SK-N-SH (cell line): ENCODE data around the gene KLLN. TPM values are rescaled to one million over a fixed set of nuclear protein-coding genes. Genes with fewer than 3 reads are reported as not detected.

ENCODE experiments used
- CTCF ChIA-PET: fragments of 300-600, 350-600 bp; formaldehyde crosslinking; extraction: SDS; loops from one replicate; lab custom pipeline; 2021; lab: Yijun Ruan, JAX
- POLR2A ChIA-PET: fragments of 350-600 bp; sonication (Branson Sonifier 250); formaldehyde crosslinking; extraction: SDS; loops from one replicate; lab custom pipeline; 2020; ENCODE audit warnings: antibody characterized with exemption, inconsistent platforms; lab: Yijun Ruan, JAX
- DNase-seq: peaks from one replicate; pipeline ENCODE4 v3.0.0; 2012
- H2AFZ ChIP-seq: fragments of 200-600 bp; sonication (generic); 2 replicates; pipeline ENCODE4 v1.8.1; 2016; ENCODE audit warnings: antibody characterized with exemption, mild to moderate bottlenecking, low read depth
- H3F3A ChIP-seq: fragments of 200-600 bp; sonication (generic); replicated peaks from 2 replicates; pipeline ENCODE3; 2016; ENCODE audit warnings: antibody characterized with exemption, mild to moderate bottlenecking; ENCODE audit not compliant: insufficient read depth
- H3K27ac ChIP-seq, 2 experiments: fragments of 200-500 bp in 1 of 2; fragments of 200-600 bp in 1 of 2; sonication (Bioruptor generic) in 1 of 2; sonication (generic), shearing (Covaris generic) in 1 of 2; 2 replicates each; pipeline versions ENCODE4 v1.5.1 to v1.6.1; 2014 to 2016; ENCODE audit warnings: low read depth in 2 of 2, inconsistent platforms in 1 of 2, low read length in 1 of 2, mild to moderate bottlenecking in 1 of 2, mixed read lengths in 1 of 2
- H3K27me3 ChIP-seq: fragments of 200-600 bp; sonication (generic), shearing (Covaris generic); 2 replicates; pipeline ENCODE4 v1.6.1; 2016; ENCODE audit warnings: mixed run types; ENCODE audit not compliant: insufficient read depth
- H3K36me3 ChIP-seq, 2 experiments: fragments of 200-500 bp in 1 of 2; fragments of 200-600 bp in 1 of 2; sonication (Bioruptor generic) in 1 of 2; sonication (generic) in 1 of 2; replicated peaks in 1 of 2; 2 replicates each; pipeline versions ENCODE3 to v1.5.1; 2014 to 2016; ENCODE audit warnings: low read length in 1 of 2, mild to moderate bottlenecking in 1 of 2; ENCODE audit not compliant: insufficient read depth in 2 of 2, control insufficient read depth in 1 of 2
- H3K4me1 ChIP-seq, 2 experiments: fragments of 200-500 bp in 1 of 2; fragments of 200-600 bp in 1 of 2; sonication (Bioruptor generic) in 1 of 2; sonication (generic), shearing (Covaris generic) in 1 of 2; 2 replicates each; pipeline versions ENCODE4 v1.5.1 to v1.6.1; 2014 to 2016; ENCODE audit warnings: low read depth in 1 of 2, low read length in 1 of 2, mixed run types in 1 of 2; ENCODE audit not compliant: insufficient read depth in 2 of 2, control insufficient read depth in 1 of 2
- H3K4me2 ChIP-seq: fragments of 200-600 bp; sonication (generic), shearing (Covaris generic); 2 replicates; pipeline ENCODE4 v1.6.1; 2017; ENCODE audit warnings: mixed run types
- H3K4me3 ChIP-seq, 2 experiments: fragments of 200-500 bp in 1 of 2; fragments of 200-600 bp in 1 of 2; sonication (Bioruptor generic) in 1 of 2; sonication (generic), shearing (Covaris generic) in 1 of 2; 2 replicates each; pipeline versions ENCODE4 v1.5.1 to v1.8.1; 2014 to 2016; ENCODE audit warnings: low read depth in 2 of 2, inconsistent platforms in 1 of 2, low read length in 1 of 2, mild to moderate bottlenecking in 1 of 2, mixed read lengths in 1 of 2, moderate library complexity in 1 of 2
- H3K79me2 ChIP-seq: fragments of 200-600 bp; sonication (generic); 2 replicates; pipeline ENCODE4 v1.8.1; 2017; ENCODE audit warnings: mild to moderate bottlenecking; ENCODE audit not compliant: insufficient read depth
- H3K9ac ChIP-seq: fragments of 200-600 bp; sonication (generic); 2 replicates; pipeline ENCODE4 v1.6.1; 2017; ENCODE audit warnings: mixed run types
- H3K9me2 ChIP-seq: fragments of 200-600 bp; sonication (generic); 2 replicates; pipeline ENCODE4 v1.6.1; 2017; ENCODE audit warnings: mixed run types
- H3K9me3 ChIP-seq: fragments of 200-600 bp; sonication (generic); 2 replicates; pipeline ENCODE4 v1.6.1; 2017; ENCODE audit warnings: mixed run types, mild to moderate bottlenecking, moderate library complexity
- H4K20me1 ChIP-seq: fragments of 200-600 bp; sonication (generic); 2 replicates; pipeline ENCODE4 v1.6.1; 2017; ENCODE audit warnings: mild to moderate bottlenecking, mixed run types; ENCODE audit not compliant: insufficient read depth
- CHD2 ChIP-seq: fragments of 150-350 bp; IDR thresholded peaks from 2 replicates; pipeline ENCODE4 v1.6.1; 2018; ENCODE audit warnings: low read length; ENCODE audit not compliant: partially characterized antibody
- CTCF ChIP-seq: fragments of 200-600 bp; sonication (generic); IDR thresholded peaks from 2 replicates; pipeline ENCODE4 v1.6.1; 2017; ENCODE audit warnings: antibody characterized with exemption, mild to moderate bottlenecking, moderate library complexity
- EZH2phosphoT487 ChIP-seq: fragments of 200-600 bp; sonication (generic); IDR thresholded peaks from 2 replicates; pipeline ENCODE4 v1.6.1; 2017; ENCODE audit warnings: low read depth, mixed run types, mild to moderate bottlenecking, antibody characterized with exemption, moderate library complexity, borderline replicate concordance
- FOSL2 ChIP-seq: IDR thresholded peaks from 2 replicates; pipeline ENCODE4 v1.4.0; 2012; ENCODE audit warnings: low read depth, mild to moderate bottlenecking, moderate library complexity, borderline replicate concordance
- FOXM1 ChIP-seq: IDR thresholded peaks from 2 replicates; pipeline ENCODE4 v1.4.0; 2012; ENCODE audit warnings: low read depth, mild to moderate bottlenecking
- GATA2 ChIP-seq: sonication (generic); formaldehyde crosslinking; IDR thresholded peaks from 2 replicates; pipeline ENCODE4 v1.5.0; 2020; ENCODE audit warnings: mild to moderate bottlenecking, missing genetic modification reagents
- IRF3 ChIP-seq: fragments of 150-350 bp; IDR thresholded peaks from 2 replicates; pipeline ENCODE4 v1.6.1; 2016; ENCODE audit warnings: mild to moderate bottlenecking, low read depth, low read length
- JUND ChIP-seq: IDR thresholded peaks from 2 replicates; pipeline ENCODE4 v1.4.0; 2012
- MAX ChIP-seq: IDR thresholded peaks from 2 replicates; pipeline ENCODE4 v1.4.0; 2012; ENCODE audit warnings: low read depth
- MEF2A ChIP-seq: IDR thresholded peaks from 2 replicates; pipeline ENCODE4 v1.4.0; 2012; ENCODE audit warnings: low read depth, borderline replicate concordance
- NFIC ChIP-seq: IDR thresholded peaks from 2 replicates; pipeline ENCODE4 v1.4.0; 2012; ENCODE audit warnings: borderline replicate concordance
- NRF1 ChIP-seq: IDR thresholded peaks from 2 replicates; pipeline ENCODE4 v1.6.1; 2012; ENCODE audit warnings: low read depth, mild to moderate bottlenecking, low read length
- PBX3 ChIP-seq: IDR thresholded peaks from 2 replicates; pipeline ENCODE4; 2012
- POLR2AphosphoS5 ChIP-seq: IDR thresholded peaks from 2 replicates; pipeline ENCODE4 v1.6.1; 2012; ENCODE audit warnings: low read depth, low read length
- RAD21 ChIP-seq: IDR thresholded peaks from 2 replicates; pipeline ENCODE4 v1.6.1; 2012; ENCODE audit warnings: mild to moderate bottlenecking, low read length
- RCOR1 ChIP-seq: fragments of 150-350 bp; IDR thresholded peaks from 2 replicates; pipeline ENCODE4 v1.6.1; 2017; ENCODE audit warnings: antibody characterized with exemption, low read length
- RFX5 ChIP-seq: IDR thresholded peaks from 2 replicates; pipeline ENCODE4 v1.6.1; 2012; ENCODE audit warnings: mild to moderate bottlenecking, improper control_type of control experiment, low read length
- SIN3A ChIP-seq: IDR thresholded peaks from 2 replicates; pipeline ENCODE4 v1.6.1; 2012; ENCODE audit warnings: low read depth, mild to moderate bottlenecking, low read length, moderate library complexity, borderline replicate concordance
- SMC3 ChIP-seq: IDR thresholded peaks from 2 replicates; pipeline ENCODE4 v1.6.1; 2012; ENCODE audit warnings: low read depth, low read length, improper control_type of control experiment
- TAF1 ChIP-seq: IDR thresholded peaks from 2 replicates; pipeline ENCODE4 v1.6.1; 2012; ENCODE audit warnings: low read depth, mild to moderate bottlenecking, low read length, moderate library complexity, borderline replicate concordance
- USF1 ChIP-seq: IDR thresholded peaks from 2 replicates; pipeline ENCODE4 v1.4.0; 2012; ENCODE audit warnings: low read depth, borderline replicate concordance
- USF2 ChIP-seq: fragments of 150-350 bp; IDR thresholded peaks from 2 replicates; pipeline ENCODE4 v1.6.1; 2017; ENCODE audit warnings: antibody characterized with exemption, low read length, low read depth, borderline replicate concordance
- YY1 ChIP-seq: IDR thresholded peaks from 2 replicates; pipeline ENCODE4 v1.4.0; 2012; ENCODE audit warnings: low read depth, mild to moderate bottlenecking
- WGBS: methylation state at CpG from one replicate; pipeline ENCODE4 v1.1.6; 2017; ENCODE audit warnings: low lambda C conversion rate; 5-methylcytosine and 5-hydroxymethylcytosine counted together
- polyA plus RNA-seq, 3 experiments: library from polyadenylated mRNA; depleted of rRNA; stranded (reverse); fragments of >200 nt; gene quantifications; 2 replicates each; pipeline ENCODE4 v1.2.3, GENCODE V29; 2012

The KLLN gene
- polyA plus RNA-seq, 1 of the 3 experiments (the other 2 are of a cell fraction): 1.2 TPM

GRCh38 chr10:87861953-87862678 lies 1.2 kb downstream of the KLLN start (continued):
- TF ChIP-seq RFX5 (peak; percentile 67; the same call in 1 of the 2 replicates), JUND (peak; percentile 78), USF1 (peak; percentile 93), GATA2 (CRISPR knock-in tag) (peak; percentile 46), YY1 (peak; percentile 80), RCOR1 (peak; percentile 54; the same call in 1 of the 2 replicates), RAD21 (peak; percentile 23), NRF1 (no peak), CTCF (no peak), FOXM1 (peak; percentile 58; the same call in 1 of the 2 replicates), FOSL2 (peak; percentile 26; the same call in 1 of the 2 replicates), POLR2AphosphoS5 (peak; percentile 66; the same call in 1 of the 2 replicates), IRF3 (no peak), SMC3 (peak; percentile 35; the same call in 1 of the 2 replicates), USF2 (peak; percentile 42; the same call in 1 of the 2 replicates), CHD2 (peak; percentile 94)

GRCh38 chr10:87861566-87861952 lies 1.8 kb downstream of the KLLN start:
- peak overlapping the region; percentile 79 to 97; a peak in 3 of 4 replicates for H3K4me3 ChIP-seq
- no peaks in the 10 kb centered on the region for H3K9me3 ChIP-seq
- ChIA-PET CTCF (interaction anchor here (1.0 to 3.8 kb wide), 6 partner anchors 10 to 703 kb away, joined by 3 to 42 read pairs (median 9); no protein-coding TSS in a partner anchor), POLR2A (interaction anchor here (0.6 to 3.0 kb wide), 9 partner anchors 42 to 526 kb away, joined by 3 to 37 read pairs (median 6); partner anchors contain the start of gene ATAD1)
- peaks cover 23% of the 10 kb centered on the region for H4K20me1 ChIP-seq
- H3F3A ChIP-seq: peaks cover 33% of the 10 kb centered on the region
- H3K4me2 ChIP-seq: peak overlapping the region; percentile 96
- WGBS: 98% methylated on average over 11 of the region's 16 CpGs
- H3K36me3 ChIP-seq: peaks cover 6 to 8% of the 10 kb centered on the region in 2 experiments
- H3K27me3 ChIP-seq: no peaks in the 10 kb centered on the region
- no peak overlapping the region for H3K9ac ChIP-seq
- H3K9me2 ChIP-seq: no peaks in the 10 kb centered on the region
- H2AFZ ChIP-seq: peak overlapping the region; percentile 92
- DNase-seq: no peak
- peaks cover 29% of the 10 kb centered on the region for H3K79me2 ChIP-seq
- peak overlapping the region in 1 of 2 experiments; percentile 97; a peak in 3 of 4 replicates for H3K27ac ChIP-seq
- H3K4me1 ChIP-seq: peaks cover 0 to 13% of the 10 kb centered on the region in 2 experiments; a peak in 2 of 4 replicates
- TF ChIP-seq YY1 (no peak), PBX3 (no peak), MEF2A (no peak), SIN3A (no peak), NRF1 (no peak), IRF3 (no peak), GATA2 (CRISPR knock-in tag) (no peak), EZH2phosphoT487 (no peak), JUND (no peak), RAD21 (no peak), NFIC (no peak), MAX (no peak), TAF1 (no peak)
